CD4-positive, alpha-beta T cell treated with Interleukin-17A for 4 hours (primary cell): Measurements from ENCODE around the gene CYP4F3.
"Not testable (repeated sequence)": the region's sequence is repeated elsewhere in the genome, so short reads cannot be mapped to it uniquely, and the experiment has no call there.

Experiments used
- DNase-seq: peaks from one replicate; pipeline ENCODE4 v3.0.0-alpha.2; 2020; ENCODE audit warnings: mixed read lengths

The CYP4F3 gene

GRCh38 chr19:15633082-15633835 is 7.4 kb upstream of the CYP4F3 start:
- no peak for DNase-seq

- DNase-seq, result no peak
Measured at GRCh38 chr19:15634105-15634504, 6.6 kb upstream of the CYP4F3 start.

GRCh38 chr19:15635016-15635805 is 5.5 kb upstream of the CYP4F3 start:
- DNase-seq, result no peak

- DNase-seq, result no peak
Measured at GRCh38 chr19:15636026-15636425, 4.7 kb upstream of the CYP4F3 start.

GRCh38 chr19:15639596-15639995 is 1.1 kb upstream of the CYP4F3 start:
- DNase-seq, result no peak

GRCh38 chr19:15640904-15641597 is 354 bp downstream of the CYP4F3 start:
- DNase-seq, result no peak

GRCh38 chr19:15641901-15642491 is 1.3 kb downstream of the CYP4F3 start:
- DNase-seq, result no peak

- DNase-seq, result no peak
Measured at GRCh38 chr19:15642807-15643206, 2.1 kb downstream of the CYP4F3 start.

- DNase-seq, result no peak
Measured at GRCh38 chr19:15643387-15643786, 2.7 kb downstream of the CYP4F3 start.

- no peak for DNase-seq
Measured at GRCh38 chr19:15644066-15644741, 3.5 kb downstream of the CYP4F3 start.

GRCh38 chr19:15644816-15645215 is 4.1 kb downstream of the CYP4F3 start:
- DNase-seq, result no peak

- DNase-seq, result no peak
Measured at GRCh38 chr19:15649526-15649925, 8.8 kb downstream of the CYP4F3 start.

GRCh38 chr19:15650123-15650522 is 9.4 kb downstream of the CYP4F3 start:
- not testable (repeated sequence) for DNase-seq

- DNase-seq, result no peak
Measured at GRCh38 chr19:15651791-15652190, 11.1 kb downstream of the CYP4F3 start.

- DNase-seq, result no peak
Measured at GRCh38 chr19:15652559-15653278, 12.0 kb downstream of the CYP4F3 start.

- DNase-seq, result no peak
Measured at GRCh38 chr19:15656467-15656866, 15.8 kb downstream of the CYP4F3 start.

GRCh38 chr19:15663247-15663646 is 22.6 kb downstream of the CYP4F3 start:
- no peak for DNase-seq

- no peak for DNase-seq
Measured at GRCh38 chr19:15666186-15666585, 25.5 kb downstream of the CYP4F3 start.

GRCh38 chr19:15666883-15667282 is 26.2 kb downstream of the CYP4F3 start:
- DNase-seq, result no peak

- no peak for DNase-seq
Measured at GRCh38 chr19:15669440-15669839, 28.7 kb downstream of the CYP4F3 start.

GRCh38 chr19:15669891-15670290 is 29.2 kb downstream of the CYP4F3 start:
- DNase-seq, result no peak

GRCh38 chr19:15671237-15671821 is 30.6 kb downstream of the CYP4F3 start:
- no peak for DNase-seq
